ENCODE results near the gene CRYBA4. TPM values are rescaled to one million over a fixed set of nuclear protein-coding genes. Genes with fewer than 3 reads are reported as not detected.

CRYBA4 gene
- total and polyA plus RNA-seq, 2 of the 13 experiments (the other 11 are each of a cell fraction or from before 2014, with no cell fraction given) = not detected

- POLR2A ChIA-PET = no interaction called here
Observed at GRCh38 chr22:26675687-26676268, 54.0 kb downstream of the CRYBA4 start.

GRCh38 chr22:26677217-26677616, 55.5 kb downstream of the CRYBA4 start:
- no peak overlapping the region for H3K27ac ChIP-seq (ENCODE audit: extremely low read length, insufficient read depth, low read length)
- H3K4me3 ChIP-seq (replicated peaks in 1 of 3; ENCODE audit: insufficient read depth in 1 of 3, low read depth in 2 of 3, low read length in 3 of 3) = no peak overlapping the region
- no peak overlapping the region for H3K9ac ChIP-seq (ENCODE audit: insufficient read depth, low read depth, low read length)
- H4K20me1 ChIP-seq (ENCODE audit: insufficient read depth, low read length) = no peaks in the 10 kb centered on the region
- no peak overlapping the region for H3K4me2 ChIP-seq (ENCODE audit: low read depth, low read length)
- peaks cover 13% of the 10 kb centered on the region for H3K4me1 ChIP-seq (ENCODE audit: insufficient read depth, low read length)
- CTCF ChIA-PET (ENCODE audit: low intra/inter-chr PET ratio, low total read pairs) = no interaction called here
- POLR2A ChIA-PET = no interaction called here
- H3K79me2 ChIP-seq (ENCODE audit: insufficient read depth, low read length) = no peaks in the 10 kb centered on the region
- TF ChIP-seq NR2F2 (IDR thresholded peaks at IDR 0.05; ENCODE audit: borderline replicate concordance, low read depth) (no peak), NONO (IDR thresholded peaks at IDR 0.05) (no peak), NONO (CRISPR knock-in tag; conservative IDR thresholded peaks at IDR 0.05) (no peak), SRSF9 (IDR thresholded peaks at IDR 0.05; ENCODE audit: borderline replicate concordance, insufficient read depth, low read depth, low read length, poor library complexity, severe bottlenecking) (no peak)
- DNase-seq (ENCODE audit: low spot score) (no peak), ATAC-seq (no peak), FAIRE-seq (no peak)
- WGBS (ENCODE audit: low lambda C conversion rate) = 49% methylated on average over 5 of the region's 5 CpGs
- intact Hi-C loops (cut with micrococcal nuclease; ENCODE audit: unreplicated experiment) (no loop called here), in situ Hi-C loops (cut with HindIII; ENCODE audit: extremely low pct_ligation_motif_present, low pct_unique_long_range_greater_than_20kb) (no loop called here)
- H3K9me3 ChIP-seq (ENCODE audit: low read length) = peaks cover 14% of the 10 kb centered on the region
- H2AFZ ChIP-seq (ENCODE audit: low read length) = no peak overlapping the region
- no peaks in the 10 kb centered on the region for H3K27me3 ChIP-seq (ENCODE audit: control insufficient read depth in 1 of 2, insufficient read depth in 2 of 2, low read length in 2 of 2)
- H3K36me3 ChIP-seq (replicated peaks in 1 of 2; ENCODE audit: control insufficient read depth in 1 of 2, insufficient read depth in 2 of 2, low read length in 2 of 2) = no peaks in the 10 kb centered on the region
- no TSS peak for BruUV-seq (replicated peaks)

More at GRCh38 chr22:26675687-26676268, 54.0 kb downstream of the CRYBA4 start:
- DNase-seq (ENCODE audit: low spot score) (no peak), FAIRE-seq (no peak), ATAC-seq (no peak)
- H3K36me3 ChIP-seq (replicated peaks in 1 of 2; ENCODE audit: control insufficient read depth in 1 of 2, insufficient read depth in 2 of 2, low read length in 2 of 2) = no peaks in the 10 kb centered on the region
- TF ChIP-seq KDM2A (CRISPR knock-in tag; IDR thresholded peaks at IDR 0.05; ENCODE audit: borderline replicate concordance, low read depth) = no peak
- TF ChIP-seq ZNF784 (CRISPR knock-in tag; IDR thresholded peaks at IDR 0.05; ENCODE audit: borderline replicate concordance) = no peak
- TF ChIP-seq ZKSCAN8 (CRISPR knock-in tag; IDR thresholded peaks at IDR 0.05; ENCODE audit: borderline replicate concordance) = no peak
- no peak for TF ChIP-seq KLF6 (CRISPR knock-in tag; IDR thresholded peaks at IDR 0.05)
- TF ChIP-seq ZNF614 (CRISPR knock-in tag; IDR thresholded peaks at IDR 0.05; ENCODE audit: borderline replicate concordance) = no peak
- no peak for TF ChIP-seq SP1 (IDR thresholded peaks at IDR 0.05)
- TF ChIP-seq SP1 (CRISPR knock-in tag; IDR thresholded peaks at IDR 0.05) = no peak
- no peak overlapping the region for H3K27ac ChIP-seq (ENCODE audit: extremely low read length, insufficient read depth, low read length)
- no peaks in the 10 kb centered on the region for H3K27me3 ChIP-seq (ENCODE audit: control insufficient read depth in 1 of 2, insufficient read depth in 2 of 2, low read length in 2 of 2)
- no peaks in the 10 kb centered on the region for H3K79me2 ChIP-seq (ENCODE audit: insufficient read depth, low read length)
- 18% methylated on average over 4 of the region's 4 CpGs for WGBS (ENCODE audit: low lambda C conversion rate)
- CTCF ChIA-PET (ENCODE audit: low intra/inter-chr PET ratio, low total read pairs) = no interaction called here
- H4K20me1 ChIP-seq (ENCODE audit: insufficient read depth, low read length) = no peaks in the 10 kb centered on the region
- H3K4me2 ChIP-seq (ENCODE audit: low read depth, low read length) = no peak overlapping the region
- intact Hi-C loops (cut with micrococcal nuclease; ENCODE audit: unreplicated experiment) = no loop called here
- peaks cover 17% of the 10 kb centered on the region for H3K9me3 ChIP-seq (ENCODE audit: low read length)
- BruUV-seq (replicated peaks) = no TSS peak
- no peak overlapping the region for H3K4me3 ChIP-seq (replicated peaks in 1 of 3; ENCODE audit: insufficient read depth in 1 of 3, low read depth in 2 of 3, low read length in 3 of 3)
- no peak overlapping the region for H2AFZ ChIP-seq (ENCODE audit: low read length)
- H3K9ac ChIP-seq (ENCODE audit: insufficient read depth, low read depth, low read length) = no peak overlapping the region
- peaks cover 14% of the 10 kb centered on the region for H3K4me1 ChIP-seq (ENCODE audit: insufficient read depth, low read length)
- in situ Hi-C loops (cut with HindIII; ENCODE audit: extremely low pct_ligation_motif_present, low pct_unique_long_range_greater_than_20kb) = no loop called here
